K562 (cell line): Measurements from ENCODE around the gene METTL25B. TPM values are rescaled to one million over a fixed set of nuclear protein-coding genes. Genes with fewer than 3 reads are reported as not detected.

Source experiments
- ATAC-seq: fragments of 200-7000 bp; cut with Tn5 transposase; 3 replicates; pipeline ENCODE4 v1.9.1; 2020; ENCODE audit warnings: moderate library complexity
- BruUV-seq: library from RNA; stranded (reverse); fragments of 400-500 nt; replicated peaks from 2 replicates; lab custom pipeline; 2021; lab: Mats Ljungman, UMichigan
- CTCF ChIA-PET: fragments of 300-600 bp; formaldehyde crosslinking; extraction: SDS; loops from one replicate; lab custom pipeline; 2021; ENCODE audit warnings: low intra/inter-chr PET ratio; lab: Yijun Ruan, JAX
- POLR2A ChIA-PET: fragments of 300-600, 350-650 bp; sonication (Branson Sonifier 250); formaldehyde crosslinking; extraction: SDS; loops from one replicate; lab custom pipeline; 2021; ENCODE audit warnings: antibody characterized with exemption, inconsistent platforms; lab: Yijun Ruan, JAX
- DNase-seq, 4 experiments: peaks; one replicate each; pipeline versions ENCODE4 v3.0.0 to v3.0.0-alpha.2; 2011 to 2018; ENCODE audit warnings: low spot score in 3 of 4, mixed read lengths in 3 of 4; ENCODE audit errors: extremely low read depth in 1 of 4
- FAIRE-seq: peaks from 2 replicates; lab custom pipeline; 2011; peaks lifted over from hg19 to GRCh38; lab: Jason Lieb, UNC
- H2AFZ ChIP-seq: 2 replicates; pipeline ENCODE4 v1.6.0; 2011; ENCODE audit warnings: low read depth, low read length, control low read depth, inconsistent platforms
- H3K27ac ChIP-seq: fragments of 200-600 bp; 3 replicates; pipeline ENCODE4 v1.8.0; 2011; ENCODE audit warnings: low read depth, mild to moderate bottlenecking, control low read depth, inconsistent platforms, low read length, moderate library complexity, mixed read lengths; ENCODE audit errors: extremely low read depth
- H3K27me3 ChIP-seq, 2 experiments: fragments of 300-600 bp in 1 of 2; 2 replicates in 1 of 2; 3 replicates in 1 of 2; pipeline versions ENCODE4 v1.6.0 to v1.8.0; 2011; ENCODE audit warnings: inconsistent platforms in 2 of 2, low read length in 2 of 2, mild to moderate bottlenecking in 1 of 2, mixed read lengths in 1 of 2, moderate library complexity in 1 of 2; ENCODE audit not compliant: control insufficient read depth in 2 of 2, insufficient read depth in 2 of 2
- H3K36me3 ChIP-seq: fragments of 300-600 bp; 3 replicates; pipeline ENCODE4 v1.8.0; 2011; ENCODE audit warnings: mild to moderate bottlenecking, low read length, inconsistent platforms; ENCODE audit not compliant: control insufficient read depth, insufficient read depth
- H3K4me1 ChIP-seq, 2 experiments: fragments of 200-600 bp in 1 of 2; replicated peaks in 1 of 2; 2 replicates in 1 of 2; 3 replicates in 1 of 2; pipeline versions ENCODE4 v1.5.1 to v1.8.0; 2011; ENCODE audit warnings: inconsistent platforms in 2 of 2, low read length in 2 of 2, mild to moderate bottlenecking in 1 of 2, mixed read lengths in 1 of 2, moderate library complexity in 1 of 2; ENCODE audit not compliant: control insufficient read depth in 2 of 2, insufficient read depth in 2 of 2
- H3K4me2 ChIP-seq: 2 replicates; pipeline ENCODE4 v1.6.1; 2011; ENCODE audit warnings: low read length, control low read depth, inconsistent platforms, mixed read lengths; ENCODE audit not compliant: insufficient read depth
- H3K4me3 ChIP-seq: fragments of 200-600 bp; sonication (generic), shearing (Covaris generic); 2 replicates; pipeline ENCODE4 v1.5.1; 2016; ENCODE audit warnings: control low read depth, inconsistent platforms
- H3K79me2 ChIP-seq: fragments of 200-600 bp; 3 replicates; pipeline ENCODE4 v1.8.0; 2011; ENCODE audit warnings: low read length, inconsistent platforms; ENCODE audit not compliant: control insufficient read depth, insufficient read depth
- H3K9ac ChIP-seq, 2 experiments: 2 replicates each; pipeline versions ENCODE4 v1.6.0 to v1.6.1; 2011; ENCODE audit warnings: low read depth in 2 of 2, low read length in 2 of 2, control low read depth in 1 of 2, inconsistent platforms in 1 of 2, mild to moderate bottlenecking in 1 of 2, mixed read lengths in 1 of 2; ENCODE audit not compliant: insufficient read depth in 1 of 2
- H3K9me1 ChIP-seq: one replicate; pipeline ENCODE4 v1.6.0; 2011; ENCODE audit warnings: inconsistent platforms, mild to moderate bottlenecking, low read length, moderate library complexity; ENCODE audit not compliant: control insufficient read depth, insufficient read depth
- H3K9me3 ChIP-seq: replicated peaks from 2 replicates; pipeline ENCODE4 v1.5.1; 2011; ENCODE audit warnings: low read depth, low read length, inconsistent platforms; ENCODE audit not compliant: control insufficient read depth, insufficient read depth
- H4K20me1 ChIP-seq: replicated peaks from 2 replicates; pipeline ENCODE4 v1.6.1; 2011; ENCODE audit warnings: low read length, inconsistent platforms, mixed read lengths; ENCODE audit not compliant: control insufficient read depth, insufficient read depth
- CBX5 ChIP-seq: IDR thresholded peaks from 2 replicates; pipeline ENCODE4 v1.6.1; 2014; ENCODE audit warnings: low read depth, borderline replicate concordance
- CEBPB ChIP-seq: fragments of 450-650 bp; IDR thresholded peaks from 2 replicates; pipeline ENCODE4 v1.6.1; 2016; ENCODE audit warnings: missing genetic modification characterization, missing compliant biosample characterization
- CEBPG ChIP-seq, 3 experiments: fragments of 200-800 bp in 1 of 3; sonication (Bioruptor generic) in 1 of 3; sonication (generic) in 1 of 3; formaldehyde crosslinking in 1 of 3; IDR thresholded peaks in 2 of 3; conservative IDR thresholded peaks in 1 of 3; 2 replicates each; pipeline versions ENCODE4 v1.6.1 to v1.8.0; 2016 to 2022; ENCODE audit warnings: missing compliant biosample characterization in 2 of 3, missing genetic modification characterization in 2 of 3, mild to moderate bottlenecking in 1 of 3, missing genetic modification reagents in 1 of 3
- WGBS: fragments of 100-300 bp; shearing (Covaris generic); methylation state at CpG from one replicate; pipeline ENCODE4 v1.1.6; 2016; ENCODE audit warnings: low coverage, mixed read lengths; ENCODE audit not compliant: insufficient coverage; ENCODE audit errors: missing lambda C conversion rate; 5-methylcytosine and 5-hydroxymethylcytosine counted together
- in situ Hi-C: fragments of 300-500 bp; cut with MboI; formaldehyde crosslinking; loops from 4 replicates; pipeline ENCODE4 v1.15.0; 2018; ENCODE audit warnings: inconsistent platforms, mixed read lengths
- intact Hi-C: fragments of 100-400 bp; cut with micrococcal nuclease; formaldehyde crosslinking; loops from 2 replicates; pipeline ENCODE4 v1.14.2; 2022
- polyA plus RNA-seq, 8 experiments: library from polyadenylated mRNA; depleted of rRNA in 4 of 8; stranded (reverse) in 5 of 8; unstranded in 3 of 8; fragments of >200 nt; fragmentation: Nextera tagmentation in 2 of 8; fragmentation: Illumina TruSeq in 1 of 8; extraction: Ambion mirVana in 2 of 8; extraction: Trizol in 1 of 8; gene quantifications; 2 replicates each; pipeline versions ENCODE4 v1.2.1 to v1.2.3, GENCODE V29; 2011 to 2014; ENCODE audit warnings: inconsistent platforms in 1 of 8, missing spikeins in 1 of 8
- total RNA-seq, 7 experiments: library from RNA; depleted of rRNA in 6 of 7; stranded (reverse); fragments of >200 nt in 6 of 7; fragmentation: Illumina TruSeq in 2 of 7; extraction: Trizol in 2 of 7; gene quantifications; 2 replicates each; pipeline versions ENCODE4 v1.2.1 to v1.2.3, GENCODE V29; 2011 to 2021; ENCODE audit warnings: low replicate concordance in 1 of 7
- TF ChIP-seq, protein P1 (sequence below), 2 experiments: fragments of 450-650 bp in 1 of 2; sonication (generic) in 1 of 2; formaldehyde crosslinking in 1 of 2; IDR thresholded peaks in 1 of 2; conservative IDR thresholded peaks in 1 of 2; 2 replicates each; pipeline versions ENCODE4 v1.6.1 to v1.8.1; 2016 to 2023; ENCODE audit warnings: mild to moderate bottlenecking in 2 of 2, moderate library complexity in 2 of 2, inconsistent platforms in 1 of 2, missing genetic modification reagents in 1 of 2

Gene METTL25B
- total and polyA plus RNA-seq, 9 of the 15 experiments (the other 6 are each of a cell fraction or from before 2014, with no cell fraction given), result 7.7 to 48.3 (median 33.1) TPM

DNA sequence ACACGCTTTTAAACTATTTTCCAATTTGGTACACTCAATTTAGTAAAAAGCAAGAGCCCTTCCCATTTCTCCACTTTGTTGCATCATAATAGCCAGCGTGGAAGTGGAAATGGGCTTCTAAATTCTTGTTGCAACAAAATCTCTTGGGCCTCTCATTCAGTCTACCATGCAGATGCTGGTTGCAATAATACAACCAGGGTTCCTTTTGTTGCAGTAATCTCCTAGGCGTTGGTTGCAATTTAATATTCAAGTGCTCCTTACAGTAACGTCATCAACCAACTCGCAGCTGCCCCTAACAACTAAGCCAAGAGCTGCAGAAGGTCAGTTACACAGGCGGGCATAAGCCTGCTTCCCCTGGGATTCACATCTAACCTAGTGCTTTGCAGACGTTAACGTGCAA is 25.9 kb downstream of the METTL25B start:
- Histone ChIP-seq H3K27ac (no peak overlapping the region), H3K79me2 (peaks cover 55% of the 10 kb centered on the region), H3K4me1 (peaks cover 27 to 31% of the 10 kb centered on the region in 2 experiments; a peak in 4 of 5 replicates), H4K20me1 (no peaks in the 10 kb centered on the region), H3K9me1 (no peaks in the 10 kb centered on the region), H3K4me3 (no peak overlapping the region), H3K4me2 (no peak overlapping the region), H3K36me3 (peaks cover 8% of the 10 kb centered on the region; the same call in 1 of the 3 replicates), H3K9ac (no peak overlapping the region), H2AFZ (no peak overlapping the region), H3K9me3 (no peaks in the 10 kb centered on the region), H3K27me3 (no peaks in the 10 kb centered on the region)
- in situ Hi-C loops (no loop called here), intact Hi-C loops (no loop called here)
- FAIRE-seq (no peak), ATAC-seq (no peak), DNase-seq (no peak)
- TSS peak; percentile 24 for BruUV-seq
- TF ChIP-seq, protein P1, sequence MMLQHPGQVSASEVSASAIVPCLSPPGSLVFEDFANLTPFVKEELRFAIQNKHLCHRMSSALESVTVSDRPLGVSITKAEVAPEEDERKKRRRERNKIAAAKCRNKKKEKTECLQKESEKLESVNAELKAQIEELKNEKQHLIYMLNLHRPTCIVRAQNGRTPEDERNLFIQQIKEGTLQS (IDR thresholded peaks at IDR 0.05), result peak; percentile 32
- TF ChIP-seq, protein P1 (CRISPR knock-in tag; conservative IDR thresholded peaks at IDR 0.05), result no peak
- TF ChIP-seq CBX5, result no peak
- TF ChIP-seq CEBPB (tag), result peak; percentile 59
- no peak; the same call in 1 of the 2 replicates for TF ChIP-seq CEBPG (CRISPR knock-in tag; IDR thresholded peaks at IDR 0.05)
- TF ChIP-seq CEBPG (tag; conservative IDR thresholded peaks at IDR 0.05 in 1 of 2, IDR thresholded peaks at IDR 0.05 in 1 of 2), result peak; percentile 29 to 33; a peak in 2 of 4 replicates
- CTCF ChIA-PET, result no interaction called here
- WGBS, result 69% methylated on average over 8 of the region's 8 CpGs
- POLR2A ChIA-PET, result no interaction called here
